T-helper 17 cell (primary cell): Measurements from ENCODE around the gene CLSTN3. TPM values are rescaled to one million over a fixed set of nuclear protein-coding genes. Genes with fewer than 3 reads are reported as not detected.

Source experiments
- ATAC-seq: fragments of 150-1000 bp; cut with Tn5 transposase; 2 replicates; pipeline ENCODE4 v1.10.0; 2021; ENCODE audit warnings: mild to moderate bottlenecking, moderate library complexity
- DNase-seq, 3 donors: peaks; one replicate each; pipeline versions ENCODE4 v3.0.0 to v3.0.0-alpha.2; 2020 to 2021
- H3K9me3 ChIP-seq: one replicate; pipeline ENCODE4 v1.7.0; 2013; ENCODE audit warnings: low read length, mild to moderate bottlenecking; ENCODE audit not compliant: control insufficient read depth, poor library complexity, severe bottlenecking
- H3K27ac Mint-ChIP-seq: one replicate; pipeline ENCODE4 v1.8.0; 2022; ENCODE audit warnings: mild to moderate bottlenecking, moderate library complexity, mixed read lengths
- H3K27me3 Mint-ChIP-seq: one replicate; pipeline ENCODE4 v1.8.0; 2022; ENCODE audit warnings: mixed read lengths
- H3K36me3 Mint-ChIP-seq: one replicate; pipeline ENCODE4 v1.8.0; 2022; ENCODE audit warnings: low read depth, mixed read lengths
- H3K4me1 Mint-ChIP-seq: one replicate; pipeline ENCODE4 v1.8.0; 2022; ENCODE audit warnings: mild to moderate bottlenecking, mixed read lengths
- H3K4me3 Mint-ChIP-seq: one replicate; pipeline ENCODE4 v1.8.0; 2022; ENCODE audit warnings: mild to moderate bottlenecking, moderate library complexity, mixed read lengths
- total RNA-seq, 4 donors: library from RNA in 2 of 4; stranded (reverse) in 2 of 4; gene quantifications; one replicate each; pipeline ENCODE4 v1.2.3 and lab custom pipeline; 2022 to 2026

The CLSTN3 gene
- total RNA-seq, 2 donors from 2014 or later, result 45.8 to 62.6 TPM

- ATAC-seq (no peak), DNase-seq (no peak)
- Mint-ChIP-seq H3K27ac (peak overlapping the region; percentile 29), H3K27me3 (no peaks in the 10 kb centered on the region), H3K4me1 (peaks cover 17% of the 10 kb centered on the region), H3K4me3 (no peak overlapping the region), H3K36me3 (peaks cover under 1% of the 10 kb centered on the region)
- H3K9me3 ChIP-seq, result no peaks in the 10 kb centered on the region
These were observed 7.1 kb upstream of the CLSTN3 start for GRCh38 chr12:7122811-7123769.

- no peaks in the 10 kb centered on the region for H3K9me3 ChIP-seq
- ATAC-seq (no peak), DNase-seq (no peak)
- Mint-ChIP-seq H3K27me3 (no peaks in the 10 kb centered on the region), H3K4me1 (peaks cover 12% of the 10 kb centered on the region), H3K27ac (peak overlapping the region; percentile 29), H3K36me3 (no peaks in the 10 kb centered on the region), H3K4me3 (no peak overlapping the region)
These were observed 6.2 kb upstream of the CLSTN3 start for GRCh38 chr12:7123806-7124522.

- Mint-ChIP-seq H3K36me3 (peaks cover under 1% of the 10 kb centered on the region), H3K4me1 (peaks cover 12% of the 10 kb centered on the region), H3K27me3 (no peaks in the 10 kb centered on the region), H3K4me3 (no peak overlapping the region), H3K27ac (no peak overlapping the region)
- H3K9me3 ChIP-seq, result no peaks in the 10 kb centered on the region
- DNase-seq (no peak), ATAC-seq (no peak)
These were observed 4.4 kb upstream of the CLSTN3 start for GRCh38 chr12:7125632-7126227.

GRCh38 chr12:7127916-7128626, 2.1 kb upstream of the CLSTN3 start:
- H3K36me3 Mint-ChIP-seq, result peaks cover 2% of the 10 kb centered on the region
- no peak overlapping the region for H3K27ac Mint-ChIP-seq
- H3K9me3 ChIP-seq, result no peaks in the 10 kb centered on the region
- no peaks in the 10 kb centered on the region for H3K27me3 Mint-ChIP-seq
- peaks cover 30% of the 10 kb centered on the region for H3K4me1 Mint-ChIP-seq
- peak overlapping the region; percentile 75 for H3K4me3 Mint-ChIP-seq
- DNase-seq (no peak), ATAC-seq (no peak)

- Mint-ChIP-seq H3K27me3 (no peaks in the 10 kb centered on the region), H3K36me3 (peaks cover 2% of the 10 kb centered on the region), H3K27ac (peak within 1 kb of the TSS; percentile 97), H3K4me3 (peak within 1 kb of the TSS; percentile 98), H3K4me1 (peaks cover 33% of the 10 kb centered on the region)
- H3K9me3 ChIP-seq, result no peaks in the 10 kb centered on the region
- DNase-seq, result no peak
- no peak for ATAC-seq
These were observed 1.4 kb upstream of the CLSTN3 start, which contains the start of gene RBP5 for GRCh38 chr12:7128681-7129286. TSS of gene RBP5 (minus strand) at chr12:7128889. CDS start at chr12:7128775, 114 bp downstream.

GRCh38 chr12:7129287-7129871, 792 bp upstream of the CLSTN3 start:
- DNase-seq (no peak), ATAC-seq (peak; percentile 39)
- no peaks in the 10 kb centered on the region for H3K9me3 ChIP-seq
- peaks cover 35% of the 10 kb centered on the region for H3K4me1 Mint-ChIP-seq
- no peaks in the 10 kb centered on the region for H3K27me3 Mint-ChIP-seq
- H3K27ac Mint-ChIP-seq, result peak overlapping the region; percentile 97
- peaks cover 2% of the 10 kb centered on the region for H3K36me3 Mint-ChIP-seq
- peak overlapping the region; percentile 98 for H3K4me3 Mint-ChIP-seq

GRCh38 chr12:7130701-7131501, 730 bp downstream of the CLSTN3 start:
- ATAC-seq, result peak; percentile 26
- peaks cover 36% of the 10 kb centered on the region for H3K4me1 Mint-ChIP-seq
- no peaks in the 10 kb centered on the region for H3K27me3 Mint-ChIP-seq
- H3K9me3 ChIP-seq, result no peaks in the 10 kb centered on the region
- H3K36me3 Mint-ChIP-seq, result peaks cover 6% of the 10 kb centered on the region
- peak overlapping the region; percentile 97 for H3K27ac Mint-ChIP-seq
- H3K4me3 Mint-ChIP-seq, result peak overlapping the region; percentile 98
- peak in 2 of 3 donors; percentile 28 to 36 for DNase-seq

GRCh38 chr12:7131502-7131866, 1.3 kb downstream of the CLSTN3 start:
- Mint-ChIP-seq H3K27me3 (no peaks in the 10 kb centered on the region), H3K4me1 (peaks cover 36% of the 10 kb centered on the region), H3K4me3 (peak overlapping the region; percentile 98), H3K36me3 (peaks cover 6% of the 10 kb centered on the region), H3K27ac (peak overlapping the region; percentile 97)
- H3K9me3 ChIP-seq, result no peaks in the 10 kb centered on the region
- DNase-seq (no peak), ATAC-seq (no peak)

GRCh38 chr12:7134396-7135166, 4.4 kb downstream of the CLSTN3 start:
- Mint-ChIP-seq H3K4me3 (no peak overlapping the region), H3K4me1 (peaks cover 37% of the 10 kb centered on the region), H3K27me3 (no peaks in the 10 kb centered on the region), H3K27ac (no peak overlapping the region), H3K36me3 (peaks cover 13% of the 10 kb centered on the region)
- ATAC-seq (no peak), DNase-seq (no peak)
- H3K9me3 ChIP-seq, result no peaks in the 10 kb centered on the region

GRCh38 chr12:7136071-7136470, 5.9 kb downstream of the CLSTN3 start:
- Mint-ChIP-seq H3K36me3 (peaks cover 16% of the 10 kb centered on the region), H3K4me3 (no peak overlapping the region), H3K27me3 (no peaks in the 10 kb centered on the region), H3K27ac (peak overlapping the region; percentile 41), H3K4me1 (peaks cover 35% of the 10 kb centered on the region)
- DNase-seq (no peak), ATAC-seq (no peak)
- H3K9me3 ChIP-seq, result no peaks in the 10 kb centered on the region

- H3K9me3 ChIP-seq, result no peaks in the 10 kb centered on the region
- H3K27ac Mint-ChIP-seq, result no peak overlapping the region
- H3K4me1 Mint-ChIP-seq, result peaks cover 35% of the 10 kb centered on the region
- H3K27me3 Mint-ChIP-seq, result no peaks in the 10 kb centered on the region
- no peak overlapping the region for H3K4me3 Mint-ChIP-seq
- DNase-seq (no peak), ATAC-seq (no peak)
- peaks cover 19% of the 10 kb centered on the region for H3K36me3 Mint-ChIP-seq
These were observed 6.5 kb downstream of the CLSTN3 start for GRCh38 chr12:7136676-7137075.
